ENCODE measurements around the gene MAP2K4.
A peak's percentile ranks its signal among the peaks of the same experiment; 100 is the strongest.

Gene MAP2K4

DNA sequence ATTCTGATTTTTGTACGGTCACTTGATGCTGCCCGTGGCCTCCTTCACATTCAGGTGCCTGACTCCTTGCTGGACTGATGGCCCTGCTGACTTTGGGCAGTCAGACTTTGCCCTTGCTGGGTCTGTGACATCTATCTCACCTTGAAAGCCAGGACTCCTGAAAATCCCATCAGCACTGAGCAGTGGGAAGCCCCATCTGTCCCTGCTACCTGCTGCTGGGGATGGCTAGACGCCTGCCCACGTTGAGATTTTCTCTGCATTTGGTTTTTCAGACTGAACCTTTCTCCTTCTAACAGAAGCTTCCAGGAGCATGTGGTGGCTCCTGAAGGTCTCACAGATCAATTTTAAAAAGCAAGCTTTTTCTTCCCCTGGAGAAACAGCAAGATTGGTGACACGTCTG, 13.2 kb upstream of the MAP2K4 start:
- no peak for DNase-seq (ENCODE audit: extremely low read depth, low read depth)
- TF ChIP-seq, protein P1, sequence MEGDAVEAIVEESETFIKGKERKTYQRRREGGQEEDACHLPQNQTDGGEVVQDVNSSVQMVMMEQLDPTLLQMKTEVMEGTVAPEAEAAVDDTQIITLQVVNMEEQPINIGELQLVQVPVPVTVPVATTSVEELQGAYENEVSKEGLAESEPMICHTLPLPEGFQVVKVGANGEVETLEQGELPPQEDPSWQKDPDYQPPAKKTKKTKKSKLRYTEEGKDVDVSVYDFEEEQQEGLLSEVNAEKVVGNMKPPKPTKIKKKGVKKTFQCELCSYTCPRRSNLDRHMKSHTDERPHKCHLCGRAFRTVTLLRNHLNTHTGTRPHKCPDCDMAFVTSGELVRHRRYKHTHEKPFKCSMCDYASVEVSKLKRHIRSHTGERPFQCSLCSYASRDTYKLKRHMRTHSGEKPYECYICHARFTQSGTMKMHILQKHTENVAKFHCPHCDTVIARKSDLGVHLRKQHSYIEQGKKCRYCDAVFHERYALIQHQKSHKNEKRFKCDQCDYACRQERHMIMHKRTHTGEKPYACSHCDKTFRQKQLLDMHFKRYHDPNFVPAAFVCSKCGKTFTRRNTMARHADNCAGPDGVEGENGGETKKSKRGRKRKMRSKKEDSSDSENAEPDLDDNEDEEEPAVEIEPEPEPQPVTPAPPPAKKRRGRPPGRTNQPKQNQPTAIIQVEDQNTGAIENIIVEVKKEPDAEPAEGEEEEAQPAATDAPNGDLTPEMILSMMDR (IDR thresholded peaks at IDR 0.05; ENCODE audit: low read depth, low read length, missing control alignments) = no peak
- H3K4me3 ChIP-seq (replicated peaks; ENCODE audit: low read depth, low read length) = no peak overlapping the region

DNA sequence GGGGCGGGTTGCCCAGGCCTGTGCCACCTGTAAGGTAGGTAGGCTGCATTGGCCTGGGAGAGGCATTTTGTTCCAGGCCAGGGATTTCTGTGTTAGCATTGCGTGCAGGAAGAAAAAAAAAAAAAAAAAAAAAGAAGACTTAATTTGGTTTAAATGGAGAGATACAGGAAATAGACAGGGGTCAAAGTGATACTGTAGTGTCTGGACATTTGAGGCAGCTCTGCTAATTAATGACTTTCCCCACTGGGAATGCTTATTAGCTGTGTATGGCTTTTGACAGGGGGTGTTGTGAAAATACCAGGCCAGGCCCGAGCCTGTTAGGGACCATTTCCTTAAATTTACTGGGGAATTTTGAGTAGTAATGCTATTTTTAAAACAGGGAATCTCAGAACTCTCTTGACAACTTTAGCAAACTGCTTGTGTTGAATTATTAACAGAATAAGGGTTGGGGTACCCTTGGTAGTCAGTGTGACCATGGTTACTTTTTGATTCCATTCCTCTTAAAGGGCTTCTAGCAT, 1.0 kb downstream of the MAP2K4 start:
- peak overlapping the region; percentile 59 for H3K4me3 ChIP-seq (replicated peaks; ENCODE audit: low read depth, low read length)
- no peak for DNase-seq (ENCODE audit: extremely low read depth, low read depth)
- TF ChIP-seq, protein P1 (IDR thresholded peaks at IDR 0.05; ENCODE audit: low read depth, low read length, missing control alignments) = no peak

DNA sequence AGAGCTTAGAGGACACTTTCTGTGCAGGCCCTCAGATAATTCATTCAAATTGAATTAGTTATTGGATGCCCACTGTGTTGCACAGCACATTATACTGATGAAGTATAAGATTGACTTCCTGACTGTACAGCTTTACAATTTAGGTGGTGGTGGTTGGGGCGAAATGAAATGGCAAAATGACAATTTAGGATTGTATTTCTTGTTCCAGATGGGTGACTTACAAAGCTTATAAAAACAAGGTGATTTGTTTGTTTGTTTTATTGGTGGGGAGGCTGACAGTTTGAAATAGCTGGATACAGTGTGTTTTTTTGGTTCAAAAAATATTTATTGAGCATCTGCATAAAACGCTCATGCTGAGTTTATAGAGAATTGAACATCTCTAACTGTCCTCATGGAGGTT, 1.6 kb downstream of the MAP2K4 start:
- TF ChIP-seq, protein P1 (IDR thresholded peaks at IDR 0.05; ENCODE audit: low read depth, low read length, missing control alignments) = no peak
- DNase-seq (ENCODE audit: extremely low read depth, low read depth) = no peak
- peak overlapping the region; percentile 59 for H3K4me3 ChIP-seq (replicated peaks; ENCODE audit: low read depth, low read length)

DNA sequence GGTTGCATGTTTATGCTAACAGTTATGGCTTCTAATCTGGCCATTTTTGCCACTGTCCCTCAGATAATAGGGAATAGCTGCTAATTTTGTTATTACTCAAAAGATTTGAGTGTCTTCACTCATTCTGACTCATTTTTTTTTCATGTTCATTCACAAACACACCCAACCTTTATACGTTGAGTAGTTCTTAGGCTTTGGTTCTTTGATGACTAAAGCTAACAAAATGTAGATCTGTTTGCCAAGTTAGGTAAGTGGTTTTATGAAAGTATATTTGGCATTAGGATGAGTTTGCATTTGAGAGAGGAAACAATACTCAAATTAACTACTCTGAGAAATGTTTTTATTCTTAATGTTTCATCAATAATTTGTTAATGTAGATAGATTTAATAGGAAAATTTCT, 3.6 kb downstream of the MAP2K4 start:
- TF ChIP-seq, protein P1 (IDR thresholded peaks at IDR 0.05; ENCODE audit: low read depth, low read length, missing control alignments) = no peak
- DNase-seq (ENCODE audit: extremely low read depth, low read depth) = no peak
- H3K4me3 ChIP-seq (replicated peaks; ENCODE audit: low read depth, low read length) = no peak overlapping the region

DNA sequence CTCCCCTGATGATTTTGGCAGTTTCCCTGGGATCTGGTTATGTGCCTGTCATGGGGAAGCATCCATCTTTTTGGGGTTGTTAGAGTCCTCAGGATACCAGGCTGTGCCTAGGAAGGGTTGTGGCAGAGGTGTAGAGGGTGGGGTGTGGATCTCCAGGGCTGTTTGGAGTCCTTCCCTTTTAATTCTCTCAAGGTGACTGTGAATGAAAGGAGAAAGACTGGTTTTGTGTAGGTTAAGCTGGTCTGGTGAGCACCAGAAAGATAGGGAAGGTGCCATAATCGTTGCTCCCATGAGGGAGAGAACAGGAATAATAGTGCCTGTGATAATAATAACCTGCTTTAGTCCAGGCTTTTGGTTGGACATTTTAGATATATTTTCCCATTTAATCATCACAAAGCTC, 7.0 kb downstream of the MAP2K4 start:
- TF ChIP-seq, protein P1 (IDR thresholded peaks at IDR 0.05; ENCODE audit: low read depth, low read length, missing control alignments) = no peak
- DNase-seq (ENCODE audit: extremely low read depth, low read depth) = no peak
- H3K4me3 ChIP-seq (replicated peaks; ENCODE audit: low read depth, low read length) = no peak overlapping the region

DNA sequence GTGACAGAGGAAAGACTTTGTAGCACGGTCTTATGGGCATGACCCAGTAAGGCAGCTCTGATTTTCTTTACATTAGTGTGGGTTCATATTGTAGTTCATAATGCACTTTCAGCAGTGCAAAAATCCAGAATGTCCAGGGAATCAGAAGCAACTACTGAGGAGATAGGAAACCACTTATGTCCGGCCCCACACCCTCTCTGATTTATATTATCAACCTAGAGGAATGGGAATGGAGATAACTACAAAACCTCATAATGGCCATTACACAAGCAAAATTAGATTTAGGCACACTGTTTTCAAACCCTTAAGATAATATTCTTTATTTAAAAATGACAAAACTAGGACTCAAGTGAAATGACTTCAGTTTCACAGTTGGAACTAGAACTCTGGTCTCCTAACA, 7.9 kb downstream of the MAP2K4 start:
- no peak overlapping the region for H3K4me3 ChIP-seq (replicated peaks; ENCODE audit: low read depth, low read length)
- TF ChIP-seq, protein P1 (IDR thresholded peaks at IDR 0.05; ENCODE audit: low read depth, low read length, missing control alignments) = no peak
- no peak for DNase-seq (ENCODE audit: extremely low read depth, low read depth)

DNA sequence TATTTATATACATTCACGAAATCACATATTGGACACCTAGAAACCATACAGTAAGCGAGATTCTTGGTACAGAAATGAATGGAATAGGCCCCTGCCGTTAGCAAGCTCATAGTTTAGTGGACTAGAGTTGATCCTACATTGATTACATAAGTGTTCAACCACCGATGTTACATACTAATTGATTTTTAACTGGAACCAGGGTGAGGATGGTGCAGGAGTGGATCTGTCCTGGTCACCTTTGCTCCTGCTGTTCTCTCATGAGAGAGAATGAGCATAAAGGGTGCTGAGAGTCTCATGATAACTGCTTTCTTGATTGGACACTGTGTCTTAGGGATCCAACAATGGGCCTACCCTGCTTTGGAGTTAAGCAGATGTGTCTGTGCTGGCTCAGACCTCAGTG, 13.9 kb downstream of the MAP2K4 start:
- TF ChIP-seq, protein P1 (IDR thresholded peaks at IDR 0.05; ENCODE audit: low read depth, low read length, missing control alignments) = no peak
- no peak overlapping the region for H3K4me3 ChIP-seq (replicated peaks; ENCODE audit: low read depth, low read length)
- no peak for DNase-seq (ENCODE audit: extremely low read depth, low read depth)

Measured in HFF-Myc (cell line).